HepG2 (cell line): ENCODE data around the gene COL25A1. TPM values are rescaled to one million over a fixed set of nuclear protein-coding genes. Genes with fewer than 3 reads are reported as not detected.

Experiments
- HDAC2 ChIP-seq: sonication (generic); formaldehyde crosslinking; IDR thresholded peaks from 2 replicates; pipeline ENCODE4 v1.4.0; 2020; ENCODE audit warnings: missing genetic modification reagents
- HDAC6 ChIP-seq: fragments of 200-600 bp; sonication (generic); IDR thresholded peaks from 2 replicates; pipeline ENCODE4 v1.7.0; 2017; ENCODE audit warnings: mild to moderate bottlenecking, antibody characterized with exemption, low read length, low read depth
- IKZF5 ChIP-seq: IDR thresholded peaks from 2 replicates; pipeline ENCODE4 v1.6.1; 2018; ENCODE audit warnings: missing genetic modification reagents, mild to moderate bottlenecking, missing compliant biosample characterization
- KLF13 ChIP-seq: sonication (generic); formaldehyde crosslinking; IDR thresholded peaks from 2 replicates; pipeline ENCODE4 v1.4.0; 2020; ENCODE audit warnings: mild to moderate bottlenecking, missing genetic modification reagents
- NCOA2 ChIP-seq: sonication (generic); formaldehyde crosslinking; IDR thresholded peaks from 2 replicates; pipeline ENCODE4 v1.8.0; 2022; ENCODE audit warnings: inconsistent platforms
- NFYC ChIP-seq: IDR thresholded peaks from 2 replicates; pipeline ENCODE4 v1.6.1; 2016; ENCODE audit warnings: missing genetic modification reagents, missing compliant biosample characterization
- RARA ChIP-seq: IDR thresholded peaks from 2 replicates; pipeline ENCODE4 v1.6.1; 2016; ENCODE audit warnings: missing genetic modification reagents, missing compliant biosample characterization
- RERE ChIP-seq: IDR thresholded peaks from 2 replicates; pipeline ENCODE4 v1.6.1; 2016; ENCODE audit warnings: low read depth, missing genetic modification reagents, missing compliant biosample characterization
- ZBTB40 ChIP-seq, 2 experiments: fragments of 450-650 bp in 1 of 2; sonication (generic) in 1 of 2; formaldehyde crosslinking in 1 of 2; IDR thresholded peaks; 2 replicates each; pipeline versions ENCODE4 v1.6.1 to v1.8.0; 2016 to 2022; ENCODE audit warnings: antibody characterized with exemption in 1 of 2, mild to moderate bottlenecking in 1 of 2, missing genetic modification reagents in 1 of 2
- ZMAT3 ChIP-seq: sonication (generic); formaldehyde crosslinking; conservative IDR thresholded peaks from 2 replicates; pipeline ENCODE4 v1.7.0; 2021; ENCODE audit warnings: missing genetic modification reagents
- ZMYM4 ChIP-seq: sonication (generic); formaldehyde crosslinking; IDR thresholded peaks from 2 replicates; pipeline ENCODE4 v1.8.1; 2023; ENCODE audit warnings: mild to moderate bottlenecking, missing genetic modification reagents
- ZNF75D ChIP-seq: sonication (generic); formaldehyde crosslinking; IDR thresholded peaks from 2 replicates; pipeline ENCODE4 v1.8.1; 2023; ENCODE audit warnings: missing genetic modification reagents, mild to moderate bottlenecking, borderline replicate concordance
- polyA plus RNA-seq, 8 experiments: library from polyadenylated mRNA; depleted of rRNA in 3 of 8; stranded (reverse) in 7 of 8; unstranded in 1 of 8; fragments of >200 nt; fragmentation: Illumina TruSeq in 4 of 8; extraction: Trizol in 4 of 8; gene quantifications; 2 replicates each; pipeline versions ENCODE4 v1.2.1 to v1.2.3, GENCODE V29; 2011 to 2016; ENCODE audit warnings: low read depth in 4 of 8, missing spikeins in 1 of 8, mixed read lengths in 1 of 8; ENCODE audit not compliant: insufficient read depth in 1 of 8
- total RNA-seq, 5 experiments: library from RNA; depleted of rRNA; stranded (reverse); fragments of >200 nt; fragmentation: Illumina TruSeq; extraction: Trizol; gene quantifications; 2 replicates each; pipeline ENCODE4 v1.2.3, GENCODE V29; 2016; ENCODE audit warnings: low read depth in 1 of 5

The COL25A1 gene
- total and polyA plus RNA-seq, 2 of the 13 experiments (the other 11 are each of a cell fraction or from before 2014, with no cell fraction given): not detected

- TF ChIP-seq ZBTB40 (IDR thresholded peaks at IDR 0.05) (no peak), ZBTB40 (CRISPR knock-in tag; IDR thresholded peaks at IDR 0.05) (no peak), HDAC6 (no peak), KLF13 (no peak), RERE (no peak), IKZF5 (no peak), NCOA2 (no peak), RARA (CRISPR knock-in tag) (no peak), NFYC (CRISPR knock-in tag) (no peak), ZNF75D (CRISPR knock-in tag) (no peak), ZMYM4 (CRISPR knock-in tag) (no peak), ZMAT3 (no peak), HDAC2 (CRISPR knock-in tag) (no peak)
Measured at GRCh38 chr4:109215506-109215905, 87.0 kb downstream of the COL25A1 start (continued).
